Measurements from ENCODE around the gene CDH5.

GRCh38 chr16:66421891-66422290 lies 55.4 kb downstream of the CDH5 start:
- TF ChIP-seq GABPA (IDR thresholded peaks at IDR 0.05; ENCODE audit: low read depth) (no peak), TEAD4 (IDR thresholded peaks at IDR 0.05; ENCODE audit: borderline replicate concordance, insufficient read depth) (no peak), FOSL2 (IDR thresholded peaks at IDR 0.05; ENCODE audit: borderline replicate concordance, low read depth) (no peak), CTCF (IDR thresholded peaks at IDR 0.05) (no peak), MAX (IDR thresholded peaks at IDR 0.05; ENCODE audit: low read depth) (no peak), YY1 (IDR thresholded peaks at IDR 0.05; ENCODE audit: low read depth) (no peak), SMC3 (IDR thresholded peaks at IDR 0.05; ENCODE audit: low read depth, low read length) (no peak), JUND (IDR thresholded peaks at IDR 0.05) (no peak)
